CMK (cell line): ENCODE data around the gene LRRC3.
"Not testable (repeated sequence)": the region's sequence is repeated elsewhere in the genome, so short reads cannot be mapped to it uniquely, and the experiment has no call there.

Experiments
- DNase-seq: peaks from one replicate; pipeline ENCODE4 v3.0.0-alpha.2; 2010; ENCODE audit warnings: low read depth

LRRC3 gene

DNA sequence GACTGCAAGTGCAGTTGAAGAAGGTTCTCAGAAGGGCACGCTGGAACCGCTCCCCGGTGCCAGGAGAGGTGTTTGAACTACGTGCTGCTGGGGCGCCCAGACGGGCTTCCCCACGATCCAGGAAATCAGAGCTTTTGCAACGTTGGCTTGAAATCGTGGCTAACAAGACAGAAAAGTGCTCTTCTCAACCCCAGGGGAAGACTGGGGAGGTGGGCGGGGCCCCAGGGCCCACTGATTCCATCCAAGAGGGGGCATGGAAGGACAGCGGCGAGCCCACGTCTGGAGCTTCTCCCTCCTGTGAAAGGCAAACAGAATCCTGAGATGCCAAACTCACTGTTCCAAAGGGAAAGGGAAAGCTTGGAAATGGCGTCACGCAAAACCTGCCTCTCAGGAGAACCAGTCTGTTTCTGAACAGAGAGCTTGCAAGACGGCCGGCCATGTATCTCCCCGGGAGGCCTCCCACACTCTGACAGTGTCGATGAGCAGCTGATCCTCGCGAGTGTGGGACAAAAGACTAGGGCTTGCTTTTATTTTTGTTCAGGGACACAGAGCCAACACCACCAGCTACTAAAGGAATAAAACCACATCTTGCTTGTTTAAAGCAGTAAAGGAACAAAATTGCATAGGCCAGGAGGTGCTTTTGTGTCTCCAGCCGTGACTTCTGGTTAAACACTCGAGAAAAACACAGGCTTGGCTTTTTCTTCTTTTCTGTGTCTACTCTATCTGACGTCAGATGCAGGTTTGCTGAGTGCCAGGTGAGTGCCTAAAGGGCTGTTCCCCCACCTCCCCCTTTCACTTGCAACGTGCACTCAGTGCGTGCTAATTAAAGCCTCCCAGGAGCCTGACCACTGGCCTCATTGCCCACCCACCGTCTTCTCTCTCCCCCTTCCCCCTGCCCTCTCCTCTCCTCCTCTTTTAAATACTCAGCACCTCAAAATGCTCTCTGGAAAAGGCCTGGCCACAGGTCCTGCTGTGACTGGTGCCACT lies 41.5 kb downstream of the LRRC3 start:
- DNase-seq = no peak

DNA sequence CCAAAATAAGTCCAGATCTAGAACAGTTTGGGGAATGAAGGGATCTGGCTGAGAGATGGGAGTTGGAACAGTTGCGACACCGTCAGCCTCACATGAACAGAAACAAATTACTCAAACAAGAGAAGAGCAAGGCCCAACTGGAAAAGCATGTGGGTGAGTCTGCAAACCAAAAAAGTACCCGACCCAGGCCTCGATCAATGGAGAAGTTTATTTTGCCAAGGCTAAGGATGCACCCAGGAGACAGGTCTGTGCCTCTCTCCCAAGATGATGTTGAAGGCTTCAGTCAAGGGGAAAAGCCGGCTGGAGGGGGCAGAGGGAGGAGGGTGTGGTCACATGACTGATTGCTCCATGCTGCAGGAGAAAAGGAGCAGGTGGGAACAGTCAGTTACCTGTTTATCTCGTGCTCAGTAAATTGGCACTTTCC lies 42.4 kb downstream of the LRRC3 start:
- DNase-seq = no peak

DNA sequence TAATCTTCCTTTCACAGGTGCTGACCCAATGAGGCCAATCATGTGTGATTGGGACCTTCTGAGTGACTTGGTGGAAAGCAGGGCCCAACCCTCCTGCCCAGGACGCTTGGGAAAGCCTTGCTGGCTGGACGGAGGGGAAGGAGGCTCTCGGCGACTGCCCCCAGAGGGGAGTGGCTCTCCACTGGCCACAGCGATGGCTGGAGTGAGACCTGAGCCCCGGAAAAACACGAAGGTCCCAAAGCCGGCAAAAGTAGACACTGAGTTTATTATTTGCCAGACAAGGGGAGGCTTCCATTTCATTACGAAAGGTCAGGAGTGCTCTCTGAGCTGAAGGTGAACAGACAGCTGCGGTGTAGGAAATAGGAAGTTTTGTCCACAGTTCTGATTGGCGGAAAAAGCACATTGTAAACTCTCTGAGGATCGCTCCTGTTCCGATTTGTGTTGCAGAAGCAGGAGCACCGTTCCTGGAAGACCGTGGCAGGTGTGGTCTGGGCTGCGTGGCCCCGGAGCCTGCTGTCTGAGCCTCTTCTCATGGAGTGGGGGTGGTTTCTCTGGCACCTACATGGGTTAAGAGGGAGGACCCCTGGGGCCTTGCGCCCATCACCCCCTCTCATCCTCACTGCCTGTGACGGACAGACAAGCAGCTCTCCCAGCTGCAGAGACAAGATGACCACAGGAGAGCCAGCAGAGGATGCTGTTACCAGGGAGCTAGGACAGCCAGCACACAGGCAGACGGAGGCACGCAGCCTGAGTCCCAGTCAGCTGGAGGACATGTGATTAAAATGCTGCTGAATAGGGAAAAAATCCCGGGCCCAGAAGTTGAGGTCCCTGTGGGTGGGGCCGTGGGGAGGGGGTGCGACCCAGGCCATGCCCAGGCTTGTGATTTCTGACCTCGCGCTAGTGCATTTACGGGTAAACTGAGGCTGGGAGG lies 43.2 kb downstream of the LRRC3 start:
- DNase-seq = no peak

DNA sequence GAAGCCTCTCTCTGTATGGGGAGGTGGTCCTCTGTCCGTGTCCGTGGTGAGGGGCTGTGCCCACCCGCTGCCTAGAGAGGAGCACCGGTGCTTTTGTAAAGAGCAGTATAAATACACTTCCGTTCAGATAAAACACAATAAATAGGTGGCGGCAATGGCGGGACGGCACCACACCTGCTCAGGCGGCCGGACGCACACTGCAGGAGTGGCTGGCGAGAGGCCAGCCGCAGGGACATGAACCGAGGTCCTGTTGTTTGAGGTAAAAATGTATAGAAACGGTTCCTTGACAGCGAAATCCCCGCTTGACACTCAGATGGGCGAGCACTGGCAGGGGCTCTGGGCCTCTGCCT lies 43.9 kb downstream of the LRRC3 start:
- no peak for DNase-seq

DNA sequence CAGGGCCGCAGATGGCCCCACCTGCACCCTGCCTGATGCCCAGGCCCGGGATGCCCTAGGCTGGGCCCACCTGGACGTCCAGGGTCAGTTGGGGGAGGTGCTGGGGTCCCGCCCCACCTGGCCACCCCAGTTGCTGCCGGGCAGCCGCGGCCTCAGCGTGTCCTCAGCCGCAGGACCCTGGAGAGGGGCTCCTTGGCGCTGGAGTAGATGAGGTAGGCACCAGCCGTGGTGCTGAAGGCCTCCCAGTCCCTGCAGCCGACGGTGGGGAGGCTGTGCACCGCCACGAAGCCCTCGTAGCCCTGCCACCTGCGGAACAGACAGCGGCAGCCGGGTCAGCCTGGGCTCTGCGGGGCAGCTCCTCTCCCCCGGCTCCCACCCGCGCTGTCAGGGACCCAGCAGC lies 44.3 kb downstream of the LRRC3 start:
- no peak for DNase-seq

DNA sequence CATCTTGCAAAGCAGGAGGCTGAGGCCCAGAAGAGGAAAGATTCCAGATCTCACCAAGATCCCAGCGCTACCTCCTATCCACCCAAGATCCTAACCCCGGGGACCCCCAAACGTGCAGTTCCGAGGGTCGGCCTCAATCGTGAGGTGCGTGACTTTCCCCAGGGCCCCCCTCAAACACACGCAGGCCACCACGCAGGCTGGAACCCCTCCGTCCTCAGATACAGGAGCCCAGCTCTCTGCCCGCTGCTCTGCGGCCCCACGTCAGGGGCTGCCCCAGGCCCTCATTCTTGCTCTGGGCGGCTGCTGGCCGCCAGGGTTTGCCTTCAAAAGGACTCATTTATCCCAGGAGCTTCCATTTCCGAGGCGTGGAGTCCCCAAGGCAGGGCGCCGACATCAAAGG lies 44.8 kb downstream of the LRRC3 start:
- DNase-seq = no peak

DNA sequence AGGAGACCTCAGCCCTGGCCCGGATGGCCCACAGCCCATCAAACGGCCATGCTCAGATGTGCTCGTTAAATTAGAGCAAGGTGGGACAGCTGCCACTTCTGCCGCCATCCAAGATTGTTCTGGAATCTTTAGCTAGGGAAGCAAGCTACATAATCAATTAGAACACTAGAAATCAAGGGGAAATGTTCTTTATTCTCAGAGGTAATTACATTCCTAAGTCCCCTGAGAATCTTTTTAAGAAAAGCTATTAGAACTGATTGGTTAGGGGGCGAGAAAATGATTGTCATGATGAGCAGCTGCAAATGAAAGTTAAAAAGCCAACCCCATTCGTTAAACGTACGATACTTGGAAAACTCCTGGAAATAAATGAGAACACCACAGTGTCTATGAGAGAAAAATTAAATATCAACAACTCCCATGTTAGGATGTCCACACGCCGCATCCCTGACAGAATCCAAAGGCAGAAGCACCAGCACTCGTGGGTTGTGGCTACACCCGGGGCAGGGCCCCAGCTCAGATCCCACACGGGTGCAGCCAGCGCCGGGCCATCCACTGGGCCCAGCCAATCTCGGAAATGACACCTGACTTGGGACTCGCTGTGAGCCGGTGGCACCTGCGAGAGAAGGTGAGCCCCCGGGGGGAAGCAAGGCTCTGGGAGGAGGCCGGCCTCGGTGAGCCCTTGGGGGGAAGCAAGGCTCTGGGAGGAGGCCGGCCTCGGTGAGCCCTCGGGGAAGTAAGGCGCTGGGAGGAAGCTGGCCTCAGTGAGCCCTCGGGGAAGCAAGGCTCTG lies 47.1 kb downstream of the LRRC3 start:
- DNase-seq = no peak

DNA sequence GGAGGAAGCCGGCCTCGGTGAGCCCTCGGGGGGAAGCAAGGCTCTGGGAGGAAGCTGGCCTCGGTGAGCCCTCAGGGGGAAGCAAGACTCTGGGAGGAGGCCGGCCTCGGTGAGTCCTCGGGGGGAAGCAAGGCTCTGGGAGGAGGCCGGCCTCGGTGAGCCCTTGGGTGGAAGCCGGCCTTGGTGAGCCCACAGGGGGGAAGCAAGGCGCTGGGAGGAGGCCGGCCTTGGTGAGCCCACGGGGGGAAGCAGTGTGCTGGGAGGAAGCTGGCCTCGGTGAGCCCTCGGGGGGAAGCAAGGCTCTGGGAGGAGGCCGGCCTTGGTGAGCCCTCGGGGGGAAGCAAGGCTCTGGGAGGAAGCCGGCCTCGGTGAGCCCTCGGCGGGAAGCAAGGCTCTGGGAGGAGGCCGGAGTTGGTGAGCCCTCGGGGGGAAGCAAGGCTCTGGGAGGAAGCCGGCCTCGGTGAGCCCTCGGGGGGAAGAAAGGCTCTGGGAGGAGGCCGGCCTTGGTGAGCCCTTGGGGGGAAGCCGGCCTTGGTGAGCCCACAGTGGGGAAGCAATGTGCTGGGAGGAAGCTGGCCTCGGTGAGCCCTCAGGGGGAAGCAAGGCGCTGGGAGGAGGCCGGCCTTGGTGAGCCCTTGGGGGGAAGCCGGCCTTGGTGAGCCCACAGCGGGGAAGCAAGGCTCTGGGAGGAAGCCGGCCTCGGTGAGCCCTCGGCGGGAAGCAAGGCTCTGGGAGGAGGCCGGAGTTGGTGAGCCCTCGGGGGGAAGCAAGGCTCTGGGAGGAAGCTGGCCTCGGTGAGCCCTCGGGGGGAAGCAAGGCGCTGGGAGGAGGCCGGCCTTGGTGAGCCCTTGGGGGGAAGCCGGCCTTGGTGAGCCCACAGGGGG lies 47.9 kb downstream of the LRRC3 start:
- DNase-seq = not testable (repeated sequence)

DNA sequence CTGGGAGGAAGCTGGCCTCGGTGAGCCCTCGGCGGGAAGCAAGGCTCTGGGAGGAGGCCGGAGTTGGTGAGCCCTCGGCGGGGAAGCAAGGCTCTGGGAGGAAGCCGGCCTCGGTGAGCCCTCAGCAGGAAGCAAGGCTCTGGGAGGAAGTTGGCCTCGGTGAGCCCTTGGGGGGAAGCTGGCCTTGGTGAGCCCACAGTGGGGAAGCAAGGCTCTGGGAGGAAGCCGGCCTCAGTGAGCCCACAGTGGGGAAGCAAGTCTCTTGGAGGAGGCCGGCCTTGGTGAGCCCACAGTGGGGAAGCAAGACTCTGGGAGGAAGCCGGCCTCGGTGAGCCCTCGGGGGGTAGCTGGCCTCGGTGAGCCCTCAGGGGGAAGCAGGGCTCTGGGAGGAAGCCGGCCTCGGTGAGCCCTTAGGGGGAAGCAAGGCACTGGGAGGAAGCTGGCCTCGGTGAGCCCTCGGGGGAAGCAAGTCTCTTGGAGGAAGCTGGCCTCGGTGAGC lies 48.6 kb downstream of the LRRC3 start:
- peak; percentile 30 for DNase-seq

DNA sequence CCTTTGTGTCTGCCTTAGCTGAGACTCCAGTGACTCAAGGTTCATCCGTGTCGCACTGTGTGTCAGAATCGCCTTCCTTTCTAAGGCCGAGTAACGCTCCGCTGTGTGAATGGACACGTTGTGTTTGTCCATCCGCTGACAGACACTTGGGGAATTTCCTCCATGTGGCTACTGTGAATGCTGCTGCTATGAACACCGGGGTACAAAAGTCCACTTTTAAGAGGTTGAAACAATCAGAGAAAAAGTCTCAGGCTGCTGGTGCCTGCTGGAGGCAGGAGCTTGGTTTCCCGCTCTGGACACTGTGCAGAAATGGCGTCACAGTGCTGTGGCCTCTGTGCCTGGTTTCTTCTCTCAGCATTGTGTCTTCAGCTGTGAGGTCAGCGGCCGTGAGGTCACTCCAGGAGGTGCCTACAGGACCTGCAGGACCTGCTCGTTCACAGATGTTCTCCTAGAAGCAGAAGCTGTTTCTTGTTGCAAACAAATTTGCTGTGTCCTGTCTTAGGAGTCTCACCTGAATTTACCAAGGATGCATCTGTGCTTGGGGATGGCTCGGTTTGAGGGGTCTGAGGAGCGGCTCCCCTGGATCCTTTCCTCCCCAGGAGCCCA lies 50.5 kb downstream of the LRRC3 start:
- no peak for DNase-seq

DNA sequence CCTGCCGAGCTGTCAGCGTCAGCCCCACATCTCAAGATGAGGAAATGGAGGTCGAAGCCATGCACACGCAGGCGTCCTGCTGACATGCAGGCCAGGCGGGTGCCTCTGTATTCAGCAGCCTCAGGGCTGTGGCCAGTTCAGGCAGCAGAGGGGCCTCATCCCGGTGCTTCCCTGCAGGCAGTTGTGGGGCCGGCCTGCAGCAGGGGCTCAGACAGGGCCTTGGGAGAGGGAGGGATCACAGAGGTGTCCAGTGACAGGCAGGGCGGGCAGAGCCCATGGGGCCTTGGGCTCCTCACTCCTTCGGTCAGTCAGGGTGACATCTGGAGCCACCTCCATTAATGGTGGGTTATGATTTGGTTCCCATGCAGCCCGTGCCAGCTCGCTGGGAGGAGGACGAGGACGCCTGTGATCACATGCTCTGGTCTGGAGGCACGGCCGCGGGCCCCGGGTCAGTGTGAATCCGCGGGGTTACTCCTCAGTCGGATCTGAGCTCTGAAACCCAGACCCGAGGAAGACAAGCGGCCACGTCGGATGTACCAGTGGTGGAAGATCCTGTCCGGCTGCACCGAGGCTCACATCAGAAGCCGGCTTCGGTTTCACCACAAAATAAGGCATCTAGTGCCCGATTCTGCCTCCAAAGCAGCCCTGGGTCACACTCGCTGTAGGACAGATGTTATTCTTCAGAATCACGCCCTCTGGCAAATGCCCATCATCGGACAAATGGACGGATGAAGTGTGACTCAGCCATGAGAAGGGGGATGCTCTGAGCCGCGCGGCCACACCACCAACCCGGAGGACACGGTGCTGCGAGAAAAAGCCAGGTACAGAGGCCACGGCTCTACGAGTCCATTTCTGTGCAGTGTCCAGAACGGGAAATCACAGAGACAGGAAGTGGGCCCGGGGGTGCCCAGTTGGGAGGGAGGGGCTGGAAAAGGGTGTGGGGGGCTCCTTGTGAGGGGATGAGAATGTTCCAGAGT lies 51.3 kb downstream of the LRRC3 start:
- DNase-seq = no peak

DNA sequence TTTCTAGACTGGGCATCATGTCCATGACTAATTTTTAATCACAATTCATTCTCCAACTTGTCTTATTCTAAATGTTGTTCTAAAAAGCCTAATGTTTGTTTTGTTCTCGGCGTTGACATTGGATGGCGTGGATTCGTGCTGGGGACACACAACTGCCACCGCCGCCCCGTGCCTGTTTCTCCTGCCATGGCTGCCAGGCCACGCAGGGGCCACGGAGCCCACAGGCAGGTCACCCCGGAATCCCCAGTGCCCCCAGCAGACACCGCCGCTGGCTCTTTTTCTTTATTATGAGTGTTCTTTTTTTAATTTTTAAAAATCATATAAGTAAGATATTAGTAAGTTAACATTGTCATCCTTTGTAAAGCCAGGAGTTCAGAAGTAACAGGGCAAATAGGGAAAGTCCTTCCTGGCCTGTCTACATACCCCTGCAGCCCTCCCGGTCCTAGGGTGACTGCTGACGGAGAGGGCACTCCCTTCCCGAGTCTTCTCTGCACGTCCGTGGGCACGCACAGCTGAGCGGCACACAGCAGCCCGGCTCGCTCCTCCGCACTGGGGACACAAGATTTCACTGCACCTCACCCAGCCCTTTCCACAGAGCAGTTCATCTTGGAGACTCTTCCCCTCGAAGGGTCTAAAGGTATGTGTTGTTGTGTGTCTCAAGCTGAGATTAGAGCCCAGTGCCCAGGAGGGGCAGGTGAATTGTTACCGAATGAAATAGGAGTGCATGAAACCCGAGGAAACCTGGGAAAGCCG lies 52.5 kb downstream of the LRRC3 start:
- no peak for DNase-seq

DNA sequence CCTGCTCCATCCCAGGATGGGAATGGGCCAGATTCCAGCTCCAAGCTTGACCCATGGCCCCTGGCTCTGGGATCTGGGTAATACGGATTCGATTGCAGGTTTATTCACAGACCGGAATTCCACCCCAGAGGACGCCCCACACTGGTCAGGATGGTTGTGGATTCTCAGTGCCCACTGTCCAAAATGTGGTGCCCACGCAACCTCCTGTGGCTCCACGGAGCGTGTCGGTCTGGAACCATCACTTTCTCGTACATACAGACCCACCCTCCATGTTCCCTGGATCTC lies 53.1 kb downstream of the LRRC3 start:
- DNase-seq = no peak

DNA sequence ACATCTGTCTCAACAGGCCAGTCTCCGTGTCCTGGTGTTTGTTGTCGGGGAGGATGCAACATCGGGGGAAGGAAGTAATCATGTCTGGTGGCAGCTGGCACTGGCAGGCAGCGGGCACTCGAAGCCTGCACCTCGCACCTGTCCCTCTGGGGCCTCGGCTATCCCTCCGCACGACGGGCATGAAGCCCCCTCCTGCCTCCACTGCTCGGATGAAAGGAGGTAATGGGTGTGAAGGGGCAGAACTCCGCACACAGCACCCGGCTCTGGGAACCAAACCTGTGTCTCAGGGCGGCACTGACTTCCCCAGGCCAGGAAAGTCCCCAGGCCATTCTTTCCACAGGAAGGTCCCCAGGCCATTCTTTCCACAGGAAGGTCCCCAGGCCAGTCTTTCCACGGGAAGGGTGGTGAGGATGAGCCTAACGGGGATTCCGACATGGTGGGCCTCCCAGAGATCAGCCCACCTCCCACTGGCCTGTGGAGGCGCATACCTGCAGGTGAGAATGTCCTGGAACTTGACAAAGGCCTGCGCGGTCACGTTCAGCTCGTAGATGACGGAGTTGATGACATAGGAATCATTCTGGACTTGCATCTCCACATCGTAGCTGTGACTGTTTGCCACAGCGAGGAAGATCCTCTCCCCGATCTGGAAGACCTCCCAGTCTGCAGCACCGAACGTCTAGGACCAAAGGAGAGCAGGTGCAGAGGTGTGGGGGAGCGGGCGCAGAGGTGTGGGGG lies 53.6 kb downstream of the LRRC3 start:
- no peak for DNase-seq

DNA sequence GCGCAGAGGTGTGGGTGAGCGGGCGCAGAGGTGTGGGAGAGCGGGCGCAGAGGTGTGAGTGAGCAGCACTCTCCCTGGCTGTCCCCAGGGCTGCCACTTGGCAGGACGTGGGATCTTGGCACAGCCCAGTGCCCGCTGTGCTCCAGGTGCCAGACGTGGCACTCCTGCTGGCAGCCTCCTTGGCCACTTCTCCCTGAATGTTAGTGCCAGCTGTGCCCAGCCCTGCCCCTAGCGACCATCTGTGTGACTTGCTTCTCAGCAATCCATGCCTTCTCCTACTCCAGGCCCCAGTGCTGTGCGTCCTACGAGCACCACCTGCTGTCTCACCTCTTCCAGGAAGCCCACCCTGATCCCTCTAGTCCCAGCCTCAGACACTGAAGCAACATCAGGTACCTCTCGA lies 54.2 kb downstream of the LRRC3 start:
- DNase-seq = no peak

DNA sequence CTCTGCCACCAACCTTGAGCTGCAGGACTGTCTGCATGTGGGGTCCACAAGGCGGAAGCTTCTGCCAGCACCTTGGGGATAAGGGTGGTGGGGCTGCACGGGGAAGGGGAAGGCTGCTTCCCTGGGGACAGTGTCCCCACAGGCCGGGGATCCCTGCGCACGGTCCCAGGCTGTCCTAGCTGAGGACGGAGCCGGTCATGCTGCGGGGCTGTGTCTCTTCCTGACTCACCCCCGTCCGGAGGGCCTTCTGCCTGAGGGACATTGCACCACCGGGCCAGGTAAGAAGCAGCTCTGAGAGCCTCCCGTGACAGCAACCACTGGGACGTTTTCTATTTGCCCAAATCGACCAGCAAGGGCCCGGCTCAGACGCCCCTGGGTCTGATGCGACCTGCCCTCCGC lies 54.8 kb downstream of the LRRC3 start:
- no peak for DNase-seq

DNA sequence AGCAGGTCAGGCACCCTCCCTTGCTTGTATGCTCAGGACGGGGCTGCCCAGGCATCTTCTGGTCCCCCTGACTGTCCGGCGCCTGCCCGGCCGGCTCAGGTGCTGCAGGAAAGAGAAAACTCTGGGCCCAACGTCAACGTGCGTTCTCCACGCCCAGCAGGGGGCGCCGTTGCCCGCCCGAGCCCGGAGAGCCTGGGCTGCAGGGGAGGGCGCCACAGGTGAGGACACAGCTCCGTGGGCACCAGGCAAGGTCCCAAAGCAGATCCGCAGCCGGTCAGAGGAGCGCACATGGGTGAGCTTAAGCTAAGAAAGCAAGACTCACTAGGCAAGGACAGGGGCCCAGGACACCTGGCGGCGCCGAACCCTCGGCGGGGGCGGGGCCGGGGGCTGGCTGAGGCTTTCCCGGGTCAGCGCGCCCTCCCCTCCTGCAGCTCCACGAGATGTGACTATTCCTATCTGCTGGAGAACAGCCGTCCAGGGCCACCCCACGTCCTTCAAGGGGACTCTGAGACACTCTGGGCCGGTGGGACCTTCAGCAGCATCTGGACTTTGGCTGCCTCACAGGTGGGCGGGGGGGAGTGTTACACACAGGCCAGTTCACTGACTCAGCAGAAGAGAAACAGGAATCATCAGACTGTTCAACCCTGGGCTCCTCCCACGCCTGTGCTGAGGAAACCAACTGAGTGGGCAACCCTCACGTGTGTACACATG lies 55.4 kb downstream of the LRRC3 start:
- DNase-seq = peak; percentile 34
